Prostate gland (tissue), 2 donors: ENCODE results near the gene CFDP1. TPM values are rescaled to one million over a fixed set of nuclear protein-coding genes. Genes with fewer than 3 reads are reported as not detected.
A peak's percentile ranks its signal among the peaks of the same experiment; 100 is the strongest.

Experiments
- DNase-seq: peaks from one replicate; pipeline ENCODE4 v3.0.0-alpha.2; 2019; ENCODE audit warnings: low spot score
- H3K27ac ChIP-seq, 2 donors: fragments of 200-600 bp; sonication (generic); 2 replicates each; pipeline ENCODE4 v1.5.1; 2017 to 2019
- H3K27me3 ChIP-seq: fragments of 200-600 bp; sonication (generic); replicated peaks from 2 replicates; pipeline ENCODE4 v1.5.1; 2019; ENCODE audit not compliant: insufficient read depth
- H3K36me3 ChIP-seq, 2 donors: fragments of 200-600 bp; sonication (generic); 1 replicate in 1 of 2; 2 replicates in 1 of 2; pipeline versions ENCODE4 v1.5.1 to v1.8.1; 2017 to 2019
- H3K4me1 ChIP-seq: fragments of 200-600 bp; sonication (generic); replicated peaks from 2 replicates; pipeline ENCODE4 v1.5.1; 2019
- H3K4me3 ChIP-seq, 2 donors: fragments of 200-600 bp; sonication (generic); 2 replicates each; pipeline ENCODE4 v1.5.1; 2017 to 2019
- H3K9me3 ChIP-seq: fragments of 200-600 bp; sonication (generic); 2 replicates; pipeline ENCODE4 v1.5.1; 2017
- CTCF ChIP-seq, 4 experiments: fragments of 200-600 bp in 2 of 4; fragments of 450-650 bp in 2 of 4; sonication (generic) in 2 of 4; IDR thresholded peaks; 1 replicate in 3 of 4; 2 replicates in 1 of 4; pipeline ENCODE4 v1.5.1; 2016 to 2019; ENCODE audit warnings: antibody characterized with exemption in 4 of 4, mild to moderate bottlenecking in 2 of 4, moderate library complexity in 2 of 4
- POLR2A ChIP-seq: fragments of 450-650 bp; IDR thresholded peaks from one replicate; pipeline ENCODE4 v1.6.1; 2016; ENCODE audit warnings: antibody characterized with exemption, mild to moderate bottlenecking
- POLR2AphosphoS5 ChIP-seq: sonication (generic); formaldehyde crosslinking; IDR thresholded peaks from one replicate; pipeline ENCODE4 v1.6.1; 2017; ENCODE audit warnings: antibody characterized with exemption
- WGBS: methylation state at CpG from one replicate; pipeline ENCODE4 v1.1.5; 2018; 5-methylcytosine and 5-hydroxymethylcytosine counted together
- intact Hi-C: fragments of 100-400 bp; cut with DNase I; formaldehyde crosslinking; loops from one replicate; pipeline ENCODE4 v1.14.2; 2022
- total RNA-seq, 2 donors: library from RNA; depleted of rRNA; stranded (reverse); fragments of >200 nt; gene quantifications; one replicate each; pipeline ENCODE4 v1.1.0, GENCODE V29; 2016

The CFDP1 gene
- total RNA-seq, 2 donors from 2014 or later = 67.9 to 101 TPM

DNA sequence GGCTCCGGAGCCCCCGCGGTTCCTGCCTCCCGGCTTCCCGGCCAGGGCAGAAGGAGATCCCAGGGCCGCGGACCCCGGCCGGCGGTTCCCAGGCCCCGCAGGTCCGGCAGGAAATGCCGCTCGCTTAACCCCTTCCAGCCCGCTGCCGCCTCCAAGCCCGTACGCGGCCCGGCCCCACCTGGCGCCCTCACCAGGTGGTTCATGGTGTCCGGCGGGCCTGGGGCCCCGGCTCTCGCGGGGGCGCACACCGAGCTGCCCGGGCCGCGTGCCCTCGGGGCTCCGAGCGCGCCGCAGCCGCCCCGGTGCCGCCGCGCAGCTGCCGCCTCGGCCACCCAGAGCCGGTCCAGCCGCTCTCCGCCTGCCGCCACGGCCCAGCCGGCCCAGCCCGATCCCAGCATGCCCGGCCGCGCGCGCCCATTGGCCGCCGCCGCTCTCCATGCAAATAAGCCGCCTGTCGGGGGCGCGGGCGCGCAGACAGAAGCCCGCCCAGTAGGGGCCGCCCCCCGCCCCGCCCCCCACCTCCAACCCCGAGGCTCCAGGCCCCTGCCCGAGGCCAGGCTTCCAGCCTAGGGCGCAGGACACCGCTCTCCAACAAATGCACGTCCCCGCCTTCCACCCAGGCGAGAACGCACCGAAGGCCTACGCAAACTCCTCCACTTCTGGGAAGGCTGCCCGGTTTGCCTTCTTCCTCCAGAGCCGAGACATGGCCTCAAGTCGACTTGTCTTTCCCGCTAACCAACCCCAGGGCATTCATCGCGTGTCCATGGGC lies 181.8 kb downstream of the CFDP1 start, which contains the start of gene BCAR1:
BCAR1 (minus strand) TSS at position 345 of the 769 bp plus-strand sequence; CDS start at position 203, 142 bp downstream.
- Histone ChIP-seq H3K27ac (peak within 1 kb of the TSS; percentile 88 to 89), H3K4me3 (peak within 1 kb of the TSS; percentile 81 to 85), H3K36me3 (no peaks in the 10 kb centered on the region), H3K27me3 (no peaks in the 10 kb centered on the region), H3K4me1 (peaks cover 27% of the 10 kb centered on the region), H3K9me3 (no peaks in the 10 kb centered on the region)
- peak; percentile 88 for DNase-seq
- TF ChIP-seq POLR2A (peak; percentile 42), CTCF (IDR thresholded peaks at IDR 0.05) (peak in 1 of 4 experiments; percentile 17), POLR2AphosphoS5 (no peak)
- intact Hi-C loops = loop anchor here (5.0 kb wide), 1 partner anchor 136 kb away; no protein-coding TSS in a partner anchor
- 1% methylated on average over 28 of the region's 84 CpGs for WGBS

- H3K4me3 ChIP-seq = peak overlapping the region; percentile 81 to 85
- no peaks in the 10 kb centered on the region for H3K27me3 ChIP-seq
- H3K4me1 ChIP-seq = peaks cover 21% of the 10 kb centered on the region
- intact Hi-C loops = loop anchor here (5.0 kb wide), 1 partner anchor 136 kb away; no protein-coding TSS in a partner anchor
- peak overlapping the region; percentile 88 to 89 for H3K27ac ChIP-seq
- under 1% methylated on average over 42 of the region's 59 CpGs for WGBS
- no peaks in the 10 kb centered on the region for H3K36me3 ChIP-seq
- TF ChIP-seq POLR2AphosphoS5 (no peak), CTCF (IDR thresholded peaks at IDR 0.05) (no peak), POLR2A (no peak)
- H3K9me3 ChIP-seq = no peaks in the 10 kb centered on the region
- no peak for DNase-seq
These were observed 182.5 kb downstream of the CFDP1 start for GRCh38 chr16:75250809-75251279.

DNA sequence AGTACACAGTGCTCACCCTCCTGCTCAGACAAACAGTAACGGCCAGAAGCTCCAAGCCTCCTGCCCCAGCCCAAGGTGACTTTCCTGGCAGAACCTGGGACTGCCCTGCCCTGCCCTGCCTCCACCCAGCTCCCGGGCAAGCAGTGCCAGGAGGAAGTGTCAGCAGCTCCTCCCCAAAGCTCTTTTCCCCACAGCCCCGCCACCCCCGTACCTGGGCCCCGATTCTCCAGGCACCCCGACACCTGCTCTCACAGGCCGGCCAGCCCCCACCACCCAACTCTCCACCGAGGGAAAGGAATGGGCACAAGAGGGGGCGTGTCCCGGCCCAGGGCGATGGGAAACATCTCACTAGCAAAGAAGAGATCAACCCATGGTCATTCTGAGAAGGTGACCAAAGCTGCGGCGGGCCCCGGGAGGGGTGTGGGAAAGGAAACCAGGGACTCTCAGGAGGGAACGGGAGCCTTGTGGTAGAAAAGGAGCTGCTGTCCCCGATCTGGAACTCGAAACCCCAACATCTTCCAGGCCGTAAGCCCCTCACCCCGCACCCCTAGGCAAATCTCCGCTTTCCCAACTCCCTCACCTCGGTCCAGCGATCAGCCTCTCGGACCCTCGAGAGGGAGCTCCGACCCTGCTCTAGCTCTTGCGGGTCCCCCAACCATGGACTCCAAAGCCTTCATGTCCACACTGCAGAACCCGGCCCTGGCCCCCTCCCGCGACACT lies 183.1 kb downstream of the CFDP1 start:
- peaks cover 26% of the 10 kb centered on the region for H3K4me1 ChIP-seq
- DNase-seq = peak; percentile 31
- H3K36me3 ChIP-seq = no peaks in the 10 kb centered on the region
- H3K27ac ChIP-seq = peak overlapping the region; percentile 88 to 89
- intact Hi-C loops = loop anchor here (5.0 kb wide), 1 partner anchor 137 kb away; no protein-coding TSS in a partner anchor
- peak overlapping the region; percentile 81 to 85 for H3K4me3 ChIP-seq
- 4% methylated on average over 25 of the region's 29 CpGs for WGBS
- H3K9me3 ChIP-seq = no peaks in the 10 kb centered on the region
- no peak for TF ChIP-seq CTCF (IDR thresholded peaks at IDR 0.05)
- TF ChIP-seq POLR2A = peak; percentile 8
- H3K27me3 ChIP-seq = no peaks in the 10 kb centered on the region

GRCh38 chr16:75249441-75249840 lies 183.9 kb downstream of the CFDP1 start:
- no peak for DNase-seq
- Histone ChIP-seq H3K36me3 (no peaks in the 10 kb centered on the region), H3K27ac (no peak overlapping the region), H3K27me3 (no peaks in the 10 kb centered on the region), H3K9me3 (no peaks in the 10 kb centered on the region), H3K4me1 (peaks cover 34% of the 10 kb centered on the region), H3K4me3 (peak overlapping the region in 1 of 2 donors; percentile 81)
- intact Hi-C loops = no loop called here
- TF ChIP-seq CTCF (IDR thresholded peaks at IDR 0.05) = no peak
- TF ChIP-seq POLR2AphosphoS5 = no peak
- no peak for TF ChIP-seq POLR2A
- WGBS = 71% methylated on average over 5 of the region's 5 CpGs
